ENCODE data around the gene WASHC1.
"Not testable (repeated sequence)": the region's sequence is repeated elsewhere in the genome, so short reads cannot be mapped to it uniquely, and the experiment has no call there.

The WASHC1 gene, protein sequence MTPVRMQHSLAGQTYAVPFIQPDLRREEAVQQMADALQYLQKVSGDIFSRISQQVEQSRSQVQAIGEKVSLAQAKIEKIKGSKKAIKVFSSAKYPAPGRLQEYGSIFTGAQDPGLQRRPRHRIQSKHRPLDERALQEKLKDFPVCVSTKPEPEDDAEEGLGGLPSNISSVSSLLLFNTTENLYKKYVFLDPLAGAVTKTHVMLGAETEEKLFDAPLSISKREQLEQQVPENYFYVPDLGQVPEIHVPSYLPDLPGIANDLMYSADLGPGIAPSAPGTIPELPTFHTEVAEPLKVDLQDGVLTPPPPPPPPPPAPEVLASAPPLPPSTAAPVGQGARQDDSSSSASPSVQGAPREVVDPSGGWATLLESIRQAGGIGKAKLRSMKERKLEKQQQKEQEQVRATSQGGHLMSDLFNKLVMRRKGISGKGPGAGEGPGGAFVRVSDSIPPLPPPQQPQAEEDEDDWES

DNA sequence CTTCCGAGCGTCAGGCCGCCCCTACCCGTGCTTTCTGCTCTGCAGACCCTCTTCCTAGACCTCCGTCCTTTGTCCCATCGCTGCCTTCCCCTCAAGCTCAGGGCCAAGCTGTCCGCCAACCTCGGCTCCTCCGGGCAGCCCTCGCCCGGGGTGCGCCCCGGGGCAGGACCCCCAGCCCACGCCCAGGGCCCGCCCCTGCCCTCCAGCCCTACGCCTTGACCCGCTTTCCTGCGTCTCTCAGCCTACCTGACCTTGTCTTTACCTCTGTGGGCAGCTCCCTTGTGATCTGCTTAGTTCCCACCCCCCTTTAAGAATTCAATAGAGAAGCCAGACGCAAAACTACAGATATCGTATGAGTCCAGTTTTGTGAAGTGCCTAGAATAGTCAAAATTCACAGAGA lies at the start of gene WASHC1:
Gene WASHC1 (minus strand): TSS at position 101 of the 400 bp plus-strand sequence. CDS start 4,457 bp downstream, outside the sequence.
- DNase-seq (ENCODE audit: low read depth in 1 of 2, low spot score in 1 of 2), result not testable (repeated sequence)

DNA sequence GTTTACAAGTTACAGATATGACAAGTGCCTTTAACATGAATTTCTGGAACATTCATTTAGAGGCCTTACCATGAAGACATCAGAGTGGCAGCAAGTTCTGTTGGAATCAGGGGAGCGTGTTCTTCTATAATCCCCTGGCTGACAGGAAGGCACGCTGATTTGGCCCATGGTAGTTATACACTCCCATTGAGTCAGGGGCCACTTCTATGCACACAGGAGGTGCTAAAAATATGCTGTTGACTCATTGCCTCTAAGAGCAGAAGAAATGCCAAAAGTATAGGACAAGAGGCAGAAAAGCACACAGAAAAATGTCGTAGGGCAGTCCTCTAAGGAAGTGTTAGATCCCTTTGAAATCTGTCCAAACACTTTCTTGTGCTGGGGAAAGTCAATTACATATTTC lies 49.1 kb upstream of the WASHC1 start:
- not testable (repeated sequence) for DNase-seq (ENCODE audit: low read depth in 1 of 2, low spot score in 1 of 2)

DNA sequence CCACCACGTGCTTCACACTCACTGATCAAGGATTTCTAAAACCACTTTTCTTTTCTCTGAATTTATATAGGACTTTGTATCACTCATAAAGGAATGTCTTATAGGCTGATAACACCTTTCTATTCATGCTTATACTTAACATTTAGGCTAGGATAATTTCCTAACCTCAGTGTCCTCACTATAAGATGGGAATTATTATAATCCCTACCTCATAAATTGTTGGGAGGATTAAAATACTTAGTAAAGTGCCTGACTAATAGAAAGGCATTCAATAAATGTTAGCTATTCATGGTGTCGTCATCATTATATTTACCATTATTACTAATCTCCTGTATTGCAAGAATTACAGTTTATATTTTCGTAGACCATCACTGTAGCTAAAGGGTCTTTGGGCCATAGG lies 47.1 kb upstream of the WASHC1 start:
- not testable (repeated sequence) for DNase-seq (ENCODE audit: low read depth in 1 of 2, low spot score in 1 of 2)

DNA sequence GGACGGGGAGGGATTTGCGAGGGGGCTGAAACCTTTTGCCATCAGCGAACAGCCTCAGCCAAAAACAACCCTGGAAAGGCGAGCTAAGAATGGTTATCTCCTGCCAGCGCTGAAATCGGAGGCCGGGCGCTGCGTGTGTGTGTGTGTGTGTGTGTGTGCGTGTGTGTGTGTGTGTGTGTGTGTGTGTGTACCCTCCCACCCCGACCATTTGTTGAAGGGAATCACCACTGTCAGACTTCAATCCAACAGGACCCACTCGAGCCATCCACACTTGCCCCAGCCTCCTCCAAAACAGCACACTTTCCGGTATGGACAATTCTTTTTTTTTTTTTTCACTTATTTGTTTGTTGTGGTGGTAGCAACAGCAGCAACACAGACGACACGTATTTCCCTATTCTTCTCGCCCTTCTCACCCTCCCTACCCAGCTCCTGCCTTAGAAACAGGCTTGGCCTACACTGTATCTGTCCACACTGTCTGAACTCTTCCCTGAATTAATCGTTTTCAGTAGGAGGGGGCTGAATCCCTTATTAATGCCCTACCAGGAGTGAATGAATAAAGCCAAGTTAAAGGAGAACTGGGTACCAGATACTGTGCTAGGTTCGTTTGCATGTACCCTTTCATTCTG lies 44.8 kb upstream of the WASHC1 start:
- DNase-seq (ENCODE audit: low read depth in 1 of 2, low spot score in 1 of 2), result not testable (repeated sequence)

DNA sequence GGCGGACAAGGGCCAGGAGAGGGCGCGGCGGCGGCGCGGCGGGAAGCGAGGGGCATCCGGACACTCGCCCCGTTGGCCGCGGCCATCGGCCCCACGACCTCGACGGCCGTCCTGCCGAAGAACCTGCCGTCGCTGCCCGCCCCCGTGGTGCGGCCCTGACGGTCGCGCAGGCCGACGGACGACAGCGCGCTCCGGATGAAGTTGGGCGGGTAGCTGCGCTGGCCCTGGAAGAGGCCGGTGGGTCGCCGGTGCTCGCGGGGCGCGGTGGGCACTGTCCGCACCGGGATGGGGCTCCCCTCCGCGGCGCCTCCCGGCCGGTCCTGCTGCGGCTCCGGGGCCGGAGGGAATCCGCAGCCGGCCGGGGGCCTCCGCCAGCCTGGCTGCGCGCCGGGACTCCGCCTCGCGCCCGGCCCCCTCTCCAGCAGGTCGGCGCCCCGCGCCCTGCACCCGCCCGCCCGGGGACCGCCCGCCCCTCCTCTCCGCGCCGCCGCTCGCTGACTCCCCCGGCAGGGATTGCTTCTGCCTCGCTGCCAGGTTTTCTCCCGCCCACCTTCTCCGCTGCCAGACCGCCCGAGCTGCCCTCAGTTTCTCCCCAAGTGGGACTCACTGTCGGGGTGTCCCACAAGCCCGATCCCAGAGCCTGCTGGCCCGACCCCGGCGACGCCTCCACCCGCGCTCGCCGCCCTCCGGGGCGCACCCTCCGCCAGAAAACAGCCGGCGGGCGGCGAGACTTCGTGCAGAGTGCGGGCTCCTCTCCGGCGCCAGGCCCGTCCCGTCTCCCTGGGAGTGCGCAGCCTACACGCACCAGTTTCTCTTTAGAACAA lies 44.0 kb upstream of the WASHC1 start:
- DNase-seq (ENCODE audit: low read depth in 1 of 2, low spot score in 1 of 2), result not testable (repeated sequence)

DNA sequence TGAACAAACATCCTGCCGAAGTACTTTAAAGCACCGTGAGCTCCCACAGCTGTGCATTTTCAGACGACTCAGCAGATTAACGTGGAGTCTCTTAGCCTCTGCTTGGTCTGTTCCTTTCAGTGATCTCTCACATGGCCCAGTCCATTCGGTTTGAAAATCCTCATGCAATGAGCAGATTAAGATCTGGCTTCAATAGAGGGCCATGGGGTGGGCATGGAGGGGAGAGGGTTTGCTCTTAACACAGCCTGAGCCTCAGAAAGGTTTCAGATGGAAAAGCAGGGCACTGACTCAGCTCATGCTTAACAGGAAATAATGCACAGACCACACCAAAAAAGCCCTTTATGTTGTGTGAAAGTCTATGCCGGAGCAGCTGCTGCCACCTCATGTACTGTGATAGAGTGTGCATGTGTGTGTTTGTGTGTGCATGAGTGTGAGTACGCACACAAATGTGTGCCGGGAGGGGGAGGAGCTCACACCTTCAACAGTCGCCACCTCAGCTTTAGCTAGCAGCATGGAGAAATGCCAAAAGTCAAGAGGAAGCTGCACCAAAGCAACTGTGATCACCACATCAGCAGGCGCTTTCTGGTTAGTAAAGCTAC lies 33.9 kb upstream of the WASHC1 start:
- DNase-seq (ENCODE audit: low read depth in 1 of 2, low spot score in 1 of 2), result not testable (repeated sequence)

DNA sequence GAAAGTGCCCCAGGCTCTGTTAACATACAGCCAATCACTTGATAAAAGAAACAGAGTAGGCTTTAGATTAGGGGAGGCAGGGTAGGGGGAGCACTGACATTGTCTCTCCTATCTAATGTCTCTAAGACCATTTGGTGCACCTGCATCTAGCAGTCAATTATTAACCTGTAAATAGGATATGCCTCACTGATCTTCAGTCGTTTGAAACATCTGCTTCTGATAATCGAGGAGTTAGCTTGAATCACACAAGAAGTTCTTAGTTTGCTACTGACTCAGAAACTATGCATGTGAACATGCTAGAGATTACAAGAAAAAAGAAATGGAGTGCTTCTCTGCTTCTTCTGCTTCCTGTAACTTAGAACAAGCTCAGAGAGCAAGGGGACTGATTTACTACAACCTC lies 23.4 kb upstream of the WASHC1 start:
- DNase-seq (ENCODE audit: low read depth in 1 of 2, low spot score in 1 of 2), result not testable (repeated sequence)

DNA sequence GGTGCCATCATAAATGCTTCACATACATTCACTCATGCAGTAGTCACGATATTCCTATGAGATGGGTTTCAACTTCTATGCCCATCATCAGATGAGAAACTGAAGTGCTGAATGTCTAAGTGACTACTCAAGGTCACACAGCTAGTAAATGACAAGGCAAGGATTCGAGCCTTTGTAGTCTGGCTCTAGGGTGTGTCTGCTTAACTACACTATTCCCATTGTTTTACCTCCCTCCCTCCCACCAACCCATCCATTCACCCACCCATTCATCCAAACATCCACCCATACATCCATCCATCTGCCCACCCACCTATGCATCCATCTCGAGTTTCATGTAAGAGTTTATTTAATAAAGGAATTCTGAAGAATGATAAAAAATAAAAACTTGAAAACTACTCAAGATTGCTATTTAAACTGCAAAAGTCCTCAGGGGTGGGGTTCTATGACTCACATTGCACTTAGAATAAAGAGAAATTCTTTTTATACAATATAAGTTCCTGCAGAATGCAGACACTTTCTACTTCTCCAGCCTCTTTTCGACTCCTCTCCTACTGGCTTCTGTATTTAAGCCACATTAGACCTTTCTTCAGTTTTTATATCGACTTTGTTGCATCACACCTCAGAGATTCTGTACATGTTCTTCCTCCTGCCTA lies 19.1 kb upstream of the WASHC1 start:
- DNase-seq (ENCODE audit: low read depth in 1 of 2, low spot score in 1 of 2), result not testable (repeated sequence)

DNA sequence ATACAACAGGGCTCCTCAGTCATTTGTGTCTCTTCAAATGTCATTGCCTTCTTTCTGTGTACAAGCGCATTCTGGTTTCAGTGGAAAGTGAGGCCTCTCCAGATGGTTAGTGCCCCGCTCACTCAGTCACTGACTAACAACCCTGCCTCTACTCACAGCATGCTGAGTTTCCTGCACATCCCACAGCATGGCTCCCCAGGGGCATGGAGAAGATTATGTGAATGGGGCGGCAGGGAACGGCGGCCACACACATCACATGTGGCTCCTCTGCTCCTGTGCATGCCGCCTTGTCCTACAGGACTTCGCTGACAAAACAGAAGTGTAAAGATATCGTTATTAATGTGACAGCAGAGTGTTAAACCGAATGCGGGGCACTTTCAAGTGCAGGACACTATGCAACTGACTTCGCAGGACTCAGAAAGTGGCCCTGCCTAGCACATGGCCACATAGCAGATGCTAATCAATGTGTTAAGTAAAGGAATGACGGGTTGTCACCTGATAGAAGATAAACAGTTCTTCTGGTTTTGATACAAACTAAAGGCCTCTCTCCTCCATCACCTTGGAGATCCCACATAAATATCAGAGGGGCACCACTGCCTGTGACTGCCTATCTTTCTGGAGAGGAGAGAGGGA lies 17.5 kb upstream of the WASHC1 start:
- DNase-seq (ENCODE audit: low read depth in 1 of 2, low spot score in 1 of 2), result not testable (repeated sequence)

DNA sequence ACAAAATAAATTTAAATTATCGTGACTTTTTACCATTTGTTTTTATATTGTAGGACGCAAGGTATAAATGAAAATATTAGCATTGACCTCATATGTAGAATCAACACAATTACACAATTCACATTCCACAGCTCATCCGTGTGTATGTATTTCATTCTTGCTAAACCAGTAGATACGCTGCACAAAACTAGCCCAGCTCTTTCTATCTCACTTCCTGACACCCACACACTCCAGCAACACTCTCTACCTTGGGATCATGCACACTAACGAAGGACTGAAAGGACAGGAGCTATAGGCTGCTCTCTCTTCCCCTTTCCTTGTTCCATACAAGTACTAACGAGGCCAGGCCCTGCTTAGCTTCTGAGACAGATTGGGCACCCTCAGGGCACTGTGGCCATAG lies 16.9 kb upstream of the WASHC1 start:
- not testable (repeated sequence) for DNase-seq (ENCODE audit: low read depth in 1 of 2, low spot score in 1 of 2)

DNA sequence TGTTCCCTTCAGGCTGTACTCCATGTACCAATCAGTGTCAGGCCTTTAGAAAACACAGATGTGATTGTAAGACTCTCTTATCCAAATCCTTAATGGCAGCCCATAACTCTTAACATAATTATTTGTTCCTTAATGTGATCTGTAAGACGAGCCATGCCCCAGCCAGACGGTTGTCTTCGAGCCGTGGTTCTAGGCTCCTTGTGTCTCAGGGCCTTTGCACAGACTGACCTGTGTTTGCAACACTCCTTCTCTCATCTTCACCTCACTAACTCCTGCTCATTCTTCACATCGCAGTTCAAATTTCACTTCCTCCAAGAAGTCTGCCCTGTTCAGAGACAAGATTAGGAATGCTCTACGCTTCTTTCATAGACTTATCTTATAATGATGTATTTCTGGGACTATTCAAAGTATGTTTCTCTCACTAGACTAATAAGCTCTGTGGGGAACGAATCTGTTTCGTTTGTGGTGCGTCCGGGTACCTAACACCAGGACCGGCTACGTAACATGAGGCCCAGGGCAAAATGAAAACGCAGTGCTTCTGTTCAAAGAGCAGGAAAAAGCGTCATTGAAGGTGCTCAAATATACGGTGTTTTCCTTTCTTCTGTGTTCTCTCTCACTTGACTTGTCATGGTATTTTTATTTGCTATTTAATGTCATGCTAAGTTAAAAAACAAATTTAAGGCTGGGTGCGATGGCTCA lies 16.1 kb upstream of the WASHC1 start:
- DNase-seq (ENCODE audit: low read depth in 1 of 2, low spot score in 1 of 2), result not testable (repeated sequence)

DNA sequence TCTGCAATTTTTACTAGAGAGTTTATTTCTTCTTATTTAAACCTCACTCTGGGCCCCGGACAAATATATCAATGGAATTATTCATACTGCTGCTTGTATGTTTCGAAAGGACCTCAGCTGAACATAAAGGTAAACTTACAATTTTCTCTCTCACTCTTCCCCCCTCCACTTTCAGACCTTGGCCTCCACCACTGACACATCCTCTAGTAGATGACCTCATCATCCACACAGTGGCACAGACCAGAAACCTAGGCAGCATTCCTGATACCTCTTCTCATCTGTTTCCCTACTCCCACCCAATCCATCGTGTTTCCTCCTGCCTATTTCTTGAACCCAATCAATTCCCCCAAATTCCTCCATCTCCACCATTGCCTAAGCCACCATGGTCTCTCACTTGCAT lies 15.2 kb upstream of the WASHC1 start:
- not testable (repeated sequence) for DNase-seq (ENCODE audit: low read depth in 1 of 2, low spot score in 1 of 2)

DNA sequence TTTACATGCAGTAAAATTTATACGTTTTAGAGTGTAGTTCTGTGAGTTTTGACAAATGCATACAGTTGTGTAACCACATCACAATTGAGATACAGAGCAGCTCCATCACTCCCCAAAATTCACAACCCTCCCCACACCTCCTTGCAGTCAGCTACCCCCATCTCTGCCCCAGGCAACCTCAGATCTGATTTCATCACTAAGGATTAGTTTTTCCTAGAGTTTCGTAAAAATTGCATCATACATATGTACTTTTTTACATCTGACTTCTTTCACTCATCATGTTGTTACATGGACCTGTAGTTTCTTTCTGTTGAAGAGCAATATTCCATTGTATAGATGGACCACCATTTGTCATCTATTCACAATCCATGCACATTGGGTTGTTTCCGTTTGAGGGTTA lies 14.4 kb upstream of the WASHC1 start:
- not testable (repeated sequence) for DNase-seq (ENCODE audit: low read depth in 1 of 2, low spot score in 1 of 2)

DNA sequence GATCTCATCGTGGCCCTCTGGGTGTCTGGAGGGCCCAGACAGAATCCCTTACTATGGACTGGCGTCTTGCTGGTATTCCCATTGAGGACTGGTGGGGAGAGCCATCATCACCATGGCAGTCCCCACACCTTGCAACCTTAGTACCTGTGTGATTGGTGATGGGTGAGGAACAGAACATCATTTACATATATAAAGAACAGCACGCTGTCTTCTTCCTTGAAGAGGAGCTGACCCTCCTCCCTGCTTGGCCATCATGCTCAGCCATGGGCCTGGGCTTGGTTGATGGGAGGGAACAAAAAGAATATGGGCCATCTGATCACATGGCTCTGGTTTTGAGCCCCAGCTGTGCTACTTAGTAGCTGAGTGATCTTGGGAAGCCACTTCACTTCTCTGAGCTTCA lies 13.9 kb upstream of the WASHC1 start:
- DNase-seq (ENCODE audit: low read depth in 1 of 2, low spot score in 1 of 2), result not testable (repeated sequence)

DNA sequence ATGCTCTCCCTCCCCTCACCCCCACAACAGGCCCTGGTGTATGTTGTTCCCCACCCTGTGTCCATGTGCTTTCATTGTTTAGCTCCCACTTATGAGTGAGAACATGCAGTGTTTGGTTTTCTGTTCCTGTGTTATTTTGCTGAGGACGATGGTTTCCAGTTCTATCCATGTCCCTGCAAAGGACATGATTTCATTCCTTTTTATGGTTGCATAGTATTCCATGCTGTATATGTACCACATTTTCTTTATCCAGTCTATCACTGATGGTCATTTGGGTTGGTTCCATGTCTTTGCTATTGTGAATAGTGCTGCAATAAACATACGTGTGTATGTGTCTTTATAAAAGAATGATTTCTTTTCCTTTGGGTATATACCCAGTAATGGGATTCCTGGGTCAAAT lies 12.6 kb upstream of the WASHC1 start:
- not testable (repeated sequence) for DNase-seq (ENCODE audit: low read depth in 1 of 2, low spot score in 1 of 2)

DNA sequence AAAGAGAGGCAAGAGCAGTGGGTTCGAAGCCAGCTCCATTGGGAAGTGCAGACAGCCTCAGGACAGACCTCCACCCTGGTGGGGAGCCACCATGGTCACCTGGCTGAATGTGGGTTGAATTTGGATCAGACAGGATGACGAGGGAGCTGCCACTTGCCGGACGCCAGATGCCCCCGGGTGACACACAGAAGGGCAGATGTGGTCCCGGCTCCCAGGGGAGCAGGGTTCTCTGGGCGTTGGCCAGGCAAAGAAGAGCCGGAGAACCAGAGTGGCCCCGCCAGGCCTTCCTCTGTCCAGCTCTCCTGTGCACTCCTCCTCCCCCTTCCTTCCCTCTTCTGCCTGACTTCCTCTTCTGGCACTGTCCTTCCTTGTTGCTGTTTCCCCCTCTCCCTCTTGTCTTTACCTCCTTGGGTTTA lies 12.0 kb upstream of the WASHC1 start:
- not testable (repeated sequence) for DNase-seq (ENCODE audit: low read depth in 1 of 2, low spot score in 1 of 2)

DNA sequence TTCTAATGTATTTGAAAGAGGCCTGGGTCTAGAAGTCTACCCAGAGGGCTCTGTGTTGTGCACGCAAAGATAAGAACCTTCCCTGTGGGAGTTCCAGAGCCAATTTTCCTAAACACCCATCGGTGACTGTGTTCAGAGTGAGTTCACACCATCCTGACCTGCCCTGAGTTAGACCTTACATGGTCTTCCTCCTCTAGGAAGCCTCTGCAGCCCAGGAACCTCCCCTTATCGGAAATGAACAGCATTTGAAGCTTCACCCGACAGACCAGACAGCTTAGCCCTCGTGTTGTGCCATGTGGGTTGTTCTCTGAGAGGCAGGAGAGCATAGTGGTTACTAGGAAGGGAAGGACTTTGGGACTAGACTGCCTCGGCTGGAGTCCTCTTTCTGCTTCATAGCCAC lies 3.1 kb upstream of the WASHC1 start:
- DNase-seq (ENCODE audit: low read depth in 1 of 2, low spot score in 1 of 2), result not testable (repeated sequence)

DNA sequence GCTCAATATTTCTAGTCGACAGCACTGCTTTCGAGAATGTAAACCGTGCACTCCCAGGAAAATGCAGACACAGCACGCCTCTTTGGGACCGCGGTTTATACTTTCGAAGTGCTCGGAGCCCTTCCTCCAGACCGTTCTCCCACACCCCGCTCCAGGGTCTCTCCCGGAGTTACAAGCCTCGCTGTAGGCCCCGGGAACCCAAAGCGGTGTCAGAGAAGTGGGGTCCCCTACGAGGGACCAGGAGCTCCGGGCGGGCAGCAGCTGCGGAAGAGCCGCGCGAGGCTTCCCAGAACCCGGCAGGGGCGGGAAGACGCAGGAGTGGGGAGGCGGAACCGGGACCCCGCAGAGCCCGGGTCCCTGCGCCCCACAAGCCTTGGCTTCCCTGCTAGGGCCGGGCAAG lies 481 bp downstream of the WASHC1 start:
- not testable (repeated sequence) for DNase-seq (ENCODE audit: low read depth in 1 of 2, low spot score in 1 of 2)

DNA sequence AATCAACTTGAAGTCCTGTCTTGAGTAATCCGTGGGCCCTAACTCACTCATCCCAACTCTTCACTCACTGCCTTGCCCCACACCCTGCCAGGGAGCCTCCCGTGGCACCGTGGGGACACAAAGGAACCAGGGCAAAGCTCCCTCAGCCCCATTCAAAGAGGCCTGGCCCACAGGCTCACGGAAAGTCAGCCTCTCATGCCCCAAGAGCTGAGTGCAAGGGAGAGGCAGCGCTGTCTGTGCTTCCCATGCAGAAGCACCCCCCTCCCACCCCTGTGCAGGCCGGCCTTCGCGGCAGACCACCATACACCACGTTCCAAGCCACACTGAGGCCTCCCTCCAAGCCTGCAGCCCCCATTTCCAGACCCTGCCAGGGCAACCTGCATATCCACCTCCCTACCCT lies 7.6 kb downstream of the WASHC1 start:
- DNase-seq (ENCODE audit: low read depth in 1 of 2, low spot score in 1 of 2), result not testable (repeated sequence)
